Naive thymus-derived CD4-positive, alpha-beta T cell (primary cell): Measurements from ENCODE around the gene KDELR1. TPM values are rescaled to one million over a fixed set of nuclear protein-coding genes. Genes with fewer than 3 reads are reported as not detected.
"Not testable (repeated sequence)": the region's sequence is repeated elsewhere in the genome, so short reads cannot be mapped to it uniquely, and the experiment has no call there.

ENCODE experiments used
- ATAC-seq: fragments of 150-1000 bp; cut with Tn5 transposase; 2 replicates; pipeline ENCODE4 v1.10.0; 2021; ENCODE audit warnings: mild to moderate bottlenecking, moderate library complexity
- CTCF ChIA-PET: fragments of 350-600 bp; sonication (Branson Sonifier 250); formaldehyde crosslinking; loops from one replicate; lab custom pipeline; 2021; ENCODE audit warnings: antibody characterized with exemption; lab: Charles Lee
- POLR2A ChIA-PET: fragments of 350-600 bp; sonication (Branson Sonifier 250); formaldehyde crosslinking; loops from one replicate; lab custom pipeline; 2021; ENCODE audit warnings: antibody characterized with exemption, inconsistent platforms; lab: Charles Lee
- DNase-seq, 9 donors: peaks; one replicate each; pipeline versions ENCODE4 v3.0.0 to v3.0.0-alpha.2; 2020 to 2022; ENCODE audit warnings: mixed read lengths in 1 of 9
- H3K27ac ChIP-seq: one replicate; pipeline ENCODE4 v1.7.0; 2013; ENCODE audit warnings: mild to moderate bottlenecking, low read depth, low read length, moderate library complexity
- H3K27me3 ChIP-seq, 2 donors: one replicate each; pipeline ENCODE4 v1.7.0; 2013; ENCODE audit warnings: low read length in 2 of 2, mild to moderate bottlenecking in 2 of 2, moderate library complexity in 2 of 2; ENCODE audit not compliant: control insufficient read depth in 2 of 2, insufficient read depth in 2 of 2
- H3K36me3 ChIP-seq, 3 experiments: 1 replicate in 2 of 3; 2 replicates in 1 of 3; pipeline ENCODE4 v1.7.0; 2013; ENCODE audit warnings: low read length in 3 of 3, mild to moderate bottlenecking in 3 of 3, moderate library complexity in 1 of 3; ENCODE audit not compliant: insufficient read depth in 3 of 3, control insufficient read depth in 2 of 3
- H3K4me1 ChIP-seq, 2 donors: one replicate each; pipeline ENCODE4 v1.7.0; 2013; ENCODE audit warnings: low read length in 2 of 2, mild to moderate bottlenecking in 2 of 2, moderate library complexity in 1 of 2; ENCODE audit not compliant: control insufficient read depth in 2 of 2, insufficient read depth in 2 of 2
- H3K4me3 ChIP-seq: 2 replicates; pipeline ENCODE4 v1.7.0; 2013; ENCODE audit warnings: mild to moderate bottlenecking, low read length
- H3K9me3 ChIP-seq, 3 experiments: 1 replicate in 2 of 3; 2 replicates in 1 of 3; pipeline ENCODE4 v1.7.0; 2013; ENCODE audit warnings: low read length in 3 of 3; ENCODE audit not compliant: control insufficient read depth in 2 of 3
- H3K27ac Mint-ChIP-seq, 9 donors: one replicate each; pipeline ENCODE4 v1.8.0; 2020 to 2022; ENCODE audit warnings: mixed read lengths in 9 of 9, mild to moderate bottlenecking in 8 of 9, moderate library complexity in 5 of 9, inconsistent platforms in 2 of 9
- H3K27me3 Mint-ChIP-seq, 5 donors: one replicate each; pipeline ENCODE4 v1.8.0; 2021 to 2022; ENCODE audit warnings: mixed read lengths in 5 of 5, mild to moderate bottlenecking in 1 of 5
- H3K36me3 Mint-ChIP-seq, 5 donors: one replicate each; pipeline ENCODE4 v1.8.0; 2020 to 2022; ENCODE audit warnings: mixed read lengths in 5 of 5, mild to moderate bottlenecking in 3 of 5, inconsistent platforms in 1 of 5
- H3K4me1 Mint-ChIP-seq, 7 donors: one replicate each; pipeline ENCODE4 v1.8.0; 2020 to 2022; ENCODE audit warnings: mixed read lengths in 7 of 7, mild to moderate bottlenecking in 3 of 7, inconsistent platforms in 1 of 7
- H3K4me3 Mint-ChIP-seq, 10 donors: one replicate each; pipeline ENCODE4 v1.8.0; 2020 to 2022; ENCODE audit warnings: mild to moderate bottlenecking in 10 of 10, mixed read lengths in 10 of 10, moderate library complexity in 6 of 10, inconsistent platforms in 2 of 10
- H3K9me3 Mint-ChIP-seq, 11 donors: one replicate each; pipeline ENCODE4 v1.8.0; 2020 to 2022; ENCODE audit warnings: mixed read lengths in 11 of 11, mild to moderate bottlenecking in 4 of 11, inconsistent platforms in 1 of 11, moderate library complexity in 1 of 11
- intact Hi-C, 2 donors: fragments of 100-400 bp; cut with micrococcal nuclease; formaldehyde crosslinking; loops; one replicate each; pipeline ENCODE4 v1.15.1; 2023
- polyA plus RNA-seq, 2 donors: library from polyadenylated mRNA; unstranded; fragments of 300-500 nt; fragmentation: Illumina TruSeq; gene quantifications; one replicate each; pipeline ENCODE4 v1.2.3, GENCODE V29; 2021
- total RNA-seq, 6 experiments: library from RNA in 5 of 6; stranded (reverse) in 5 of 6; gene quantifications; 1 replicate in 5 of 6; 2 replicates in 1 of 6; pipeline ENCODE4 v1.2.3 and lab custom pipeline; 2021 to 2026

Gene KDELR1
- total and polyA plus RNA-seq, 7 experiments from 2014 or later, result 22.2 to 73.9 (median 51.2) TPM

DNA sequence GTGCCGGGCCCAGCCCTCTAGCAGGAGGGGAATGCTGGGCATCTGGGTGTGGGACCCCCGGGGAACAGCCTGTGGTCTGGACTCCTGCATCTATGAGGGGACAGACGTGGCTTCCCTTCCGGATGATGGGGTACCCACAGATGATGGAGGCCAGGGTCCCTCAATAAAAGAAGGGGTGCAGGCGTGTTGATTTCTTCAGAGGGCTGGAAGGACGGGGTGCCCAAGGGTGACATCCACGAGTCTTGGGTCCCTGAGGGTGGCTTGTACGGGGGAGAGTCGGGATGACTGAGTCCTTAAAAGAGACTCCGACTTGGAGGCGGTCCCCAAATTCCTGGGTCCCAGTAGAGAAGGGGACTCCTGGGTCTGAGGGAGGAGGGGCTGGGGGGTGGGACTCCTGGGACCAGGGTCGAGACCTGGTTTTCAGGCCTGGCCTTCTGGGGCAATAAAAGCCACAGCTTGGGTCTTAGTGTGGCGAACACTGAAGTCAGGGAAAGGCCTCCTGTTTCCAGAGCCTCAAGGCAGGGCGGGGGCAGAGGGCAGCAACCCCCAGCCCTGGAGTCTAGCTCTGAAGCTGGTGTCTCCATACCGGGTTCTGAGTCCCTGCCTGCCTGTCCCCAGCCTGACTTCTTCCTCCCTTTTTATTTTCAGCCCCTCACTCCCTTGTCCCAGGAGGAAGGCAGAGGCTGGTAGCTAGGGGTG lies 1.7 kb upstream of the KDELR1 start:
- H3K27ac ChIP-seq, result no peak overlapping the region
- CTCF ChIA-PET, result no interaction called here
- H3K4me1 ChIP-seq, result peaks cover 25 to 41% of the 10 kb centered on the region in 2 donors
- intact Hi-C loops, result loop anchor here in 1 of 2 donors (5.0 kb wide), 1 partner anchor 119 kb away; the partner anchor contains the start of gene LMTK3
- peaks cover 9 to 21% of the 10 kb centered on the region in 2 donors for H3K27me3 ChIP-seq
- Mint-ChIP-seq H3K27me3 (peaks cover 15 to 58% (median 31%) of the 10 kb centered on the region in 5 donors), H3K4me3 (peak overlapping the region in 8 of 10 donors; percentile 30 to 94 (median 58)), H3K36me3 (peaks cover 0 to 16% (median 0%) of the 10 kb centered on the region in 5 donors), H3K9me3 (no peaks in the 10 kb centered on the region), H3K27ac (peak overlapping the region in 1 of 9 donors; percentile 45), H3K4me1 (peaks cover 15 to 54% (median 46%) of the 10 kb centered on the region in 7 donors)
- no peaks in the 10 kb centered on the region for H3K9me3 ChIP-seq
- POLR2A ChIA-PET, result interaction anchor here (1.2 kb wide), 1 partner anchor 29 kb away, joined by 3 read pairs; the partner anchor contains the start of genes SYNGR4 and TMEM143
- H3K36me3 ChIP-seq, result peaks cover 0 to 22% (median 3%) of the 10 kb centered on the region in 3 experiments
- ATAC-seq (no peak), DNase-seq (no peak)
- no peak overlapping the region for H3K4me3 ChIP-seq

DNA sequence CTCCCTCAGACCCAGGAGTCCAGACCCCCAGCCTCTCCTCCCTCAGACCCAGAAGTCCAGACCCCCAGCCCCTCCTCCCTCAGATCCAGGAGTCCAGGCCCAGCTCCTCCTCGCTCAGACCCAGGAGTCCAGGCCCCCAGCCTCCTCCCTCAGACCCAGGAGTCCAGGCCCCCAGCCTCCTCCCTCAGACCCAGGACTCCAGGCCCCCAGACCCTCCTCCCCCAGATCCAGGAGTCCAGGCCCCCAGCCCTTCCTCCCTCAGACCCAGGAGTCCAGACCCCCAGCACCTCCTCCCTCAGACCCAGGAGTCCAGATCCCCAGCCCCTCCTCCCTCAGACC lies 624 bp upstream of the KDELR1 start:
- ChIA-PET POLR2A (interaction anchor here (0.6 to 1.7 kb wide), 8 partner anchors 8 to 76 kb away, joined by 3 to 11 read pairs (median 6); partner anchors contain the start of genes SYNGR4 and TMEM143), CTCF (interaction anchor here (0.9 to 2.2 kb wide), 6 partner anchors 9 to 97 kb away, joined by 6 to 11 read pairs (median 8); no protein-coding TSS in a partner anchor)
- Mint-ChIP-seq H3K4me3 (peak overlapping the region in 8 of 10 donors; percentile 84 to 95 (median 94)), H3K27ac (peak overlapping the region in 3 of 9 donors; percentile 51 to 91 (median 87)), H3K4me1 (peaks cover 5 to 46% (median 36%) of the 10 kb centered on the region in 7 donors), H3K36me3 (peaks cover 0 to 14% (median 0%) of the 10 kb centered on the region in 5 donors), H3K27me3 (peaks cover 9 to 48% (median 21%) of the 10 kb centered on the region in 5 donors)
- H3K27me3 ChIP-seq, result peaks cover 9 to 21% of the 10 kb centered on the region in 2 donors
- peak overlapping the region; percentile 96 for H3K4me3 ChIP-seq
- not testable (repeated sequence) for H3K27ac ChIP-seq, H3K9me3 Mint-ChIP-seq, DNase-seq, ATAC-seq, H3K9me3 ChIP-seq
- intact Hi-C loops, result loop anchor here in 1 of 2 donors (5.0 kb wide), 1 partner anchor 120 kb away; the partner anchor contains the start of gene LMTK3
- H3K36me3 ChIP-seq, result peaks cover 0 to 30% (median 10%) of the 10 kb centered on the region in 3 experiments
- peaks cover 15 to 32% of the 10 kb centered on the region in 2 donors for H3K4me1 ChIP-seq

DNA sequence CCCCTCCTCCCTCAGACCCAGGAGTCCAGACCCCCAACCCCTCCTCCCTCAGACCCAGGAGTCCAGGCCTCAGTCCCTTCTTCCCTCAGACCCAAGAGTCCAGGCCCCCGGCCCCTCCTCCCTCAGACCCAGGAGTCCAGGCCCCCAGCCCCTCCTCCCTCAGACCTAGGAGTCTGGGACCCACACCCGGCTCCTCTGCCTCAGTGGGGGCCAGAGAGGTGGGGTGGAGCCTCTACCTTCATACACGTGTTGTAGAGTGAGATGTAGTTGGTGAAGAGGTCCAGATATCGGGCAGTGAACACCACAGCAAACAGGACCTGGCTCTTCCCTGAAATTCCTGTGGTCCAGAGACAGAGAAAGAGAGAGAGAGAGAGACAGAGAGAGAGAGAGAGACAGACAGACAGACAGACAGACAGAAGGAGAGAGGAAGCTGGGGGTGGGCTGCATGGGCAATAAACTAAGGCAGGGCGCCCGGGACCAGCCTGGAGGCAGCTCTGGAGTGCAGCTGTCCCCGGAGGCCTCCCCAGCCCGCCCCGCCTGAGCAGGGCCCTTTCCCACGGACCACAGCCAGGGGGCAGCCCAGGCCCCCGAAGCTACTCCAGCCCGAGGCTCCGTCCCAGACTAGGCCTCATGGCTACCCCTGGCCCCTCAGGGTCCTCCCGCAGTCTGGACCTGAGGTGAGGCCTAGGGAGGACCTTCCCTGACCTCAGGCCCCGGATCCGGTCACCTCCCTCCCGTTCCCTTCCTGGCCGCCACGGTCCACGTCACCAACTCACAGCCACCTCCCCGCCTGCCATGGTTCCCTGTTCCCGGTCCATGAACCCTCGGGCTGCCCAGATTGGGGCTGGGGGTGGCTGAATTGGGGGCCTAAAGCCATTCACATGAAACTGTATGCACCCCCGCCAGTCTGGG lies 907 bp downstream of the KDELR1 start:
- ATAC-seq (peak; percentile 80), DNase-seq (peak; percentile 41 to 69 (median 57))
- POLR2A ChIA-PET, result interaction anchor here (0.8 to 1.7 kb wide), 12 partner anchors 10 to 1203 kb away, joined by 3 to 11 read pairs (median 5); partner anchors contain the start of genes GRWD1, SYNGR4 and TMEM143
- Histone ChIP-seq H3K4me1 (peaks cover 15 to 32% of the 10 kb centered on the region in 2 donors), H3K36me3 (peaks cover 0 to 44% (median 16%) of the 10 kb centered on the region in 3 experiments), H3K27me3 (peaks cover 6 to 14% of the 10 kb centered on the region in 2 donors), H3K4me3 (peak overlapping the region; percentile 96), H3K27ac (peak overlapping the region; percentile 92), H3K9me3 (no peaks in the 10 kb centered on the region)
- intact Hi-C loops, result loop anchor here (1.0 to 5.0 kb wide), 11 partner anchors 9 to 246 kb away; partner anchors contain the start of genes GRWD1 (in 2 of the 2), SYNGR4 (in 2 of the 2), CYTH2 (in 1 of the 2) and DBP (in 1 of the 2)
- H3K27me3 Mint-ChIP-seq, result peaks cover 8 to 33% (median 14%) of the 10 kb centered on the region in 5 donors
- H3K4me1 Mint-ChIP-seq, result peaks cover 5 to 42% (median 33%) of the 10 kb centered on the region in 7 donors
- H3K36me3 Mint-ChIP-seq, result peaks cover 0 to 14% (median 4%) of the 10 kb centered on the region in 5 donors
- H3K9me3 Mint-ChIP-seq, result no peaks in the 10 kb centered on the region
- peak overlapping the region; percentile 78 to 97 (median 93) for H3K27ac Mint-ChIP-seq
- peak overlapping the region; percentile 84 to 95 (median 92) for H3K4me3 Mint-ChIP-seq
- CTCF ChIA-PET, result interaction anchor here (0.6 to 2.2 kb wide), 10 partner anchors 10 to 438 kb away, joined by 3 to 11 read pairs (median 4); partner anchors contain the start of genes SYNGR4 and TMEM143

DNA sequence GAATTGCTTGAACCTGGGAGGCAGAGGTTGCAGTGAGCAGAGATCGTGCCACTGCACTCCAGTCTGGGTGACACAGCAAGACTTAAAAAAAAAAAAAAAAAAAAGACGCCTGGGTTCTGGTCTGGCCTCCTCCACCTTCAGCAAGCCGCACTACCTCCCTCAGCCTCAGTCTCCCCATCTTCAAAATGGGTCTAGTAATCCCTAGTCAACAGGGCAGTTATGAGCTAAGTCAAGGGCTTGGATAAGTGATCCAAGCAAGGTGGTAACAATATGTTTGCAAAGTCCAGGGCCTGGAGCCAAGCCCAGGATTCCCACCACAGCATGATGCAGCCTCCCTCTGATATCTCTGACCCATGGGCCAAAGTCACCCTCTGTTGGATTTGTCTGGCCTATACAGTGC lies 4.4 kb downstream of the KDELR1 start:
- Histone ChIP-seq H3K27me3 (no peaks in the 10 kb centered on the region), H3K4me1 (peaks cover 10% of the 10 kb centered on the region in 2 donors), H3K36me3 (peaks cover 0 to 76% (median 16%) of the 10 kb centered on the region in 3 experiments), H3K9me3 (no peaks in the 10 kb centered on the region), H3K4me3 (no peak overlapping the region), H3K27ac (no peak overlapping the region)
- ChIA-PET POLR2A (no interaction called here), CTCF (interaction anchor here (0.6 kb wide), 1 partner anchor 16 kb away, joined by 6 read pairs; no protein-coding TSS in a partner anchor)
- no peak for DNase-seq
- H3K27ac Mint-ChIP-seq, result no peak overlapping the region
- peaks cover 5 to 22% (median 15%) of the 10 kb centered on the region in 7 donors for H3K4me1 Mint-ChIP-seq
- no peaks in the 10 kb centered on the region for H3K9me3 Mint-ChIP-seq
- intact Hi-C loops, result no loop called here
- peaks cover 0 to 22% (median 12%) of the 10 kb centered on the region in 5 donors for H3K36me3 Mint-ChIP-seq
- H3K27me3 Mint-ChIP-seq, result peaks cover 0 to 5% (median 0%) of the 10 kb centered on the region in 5 donors
- H3K4me3 Mint-ChIP-seq, result no peak overlapping the region
- ATAC-seq, result no peak

DNA sequence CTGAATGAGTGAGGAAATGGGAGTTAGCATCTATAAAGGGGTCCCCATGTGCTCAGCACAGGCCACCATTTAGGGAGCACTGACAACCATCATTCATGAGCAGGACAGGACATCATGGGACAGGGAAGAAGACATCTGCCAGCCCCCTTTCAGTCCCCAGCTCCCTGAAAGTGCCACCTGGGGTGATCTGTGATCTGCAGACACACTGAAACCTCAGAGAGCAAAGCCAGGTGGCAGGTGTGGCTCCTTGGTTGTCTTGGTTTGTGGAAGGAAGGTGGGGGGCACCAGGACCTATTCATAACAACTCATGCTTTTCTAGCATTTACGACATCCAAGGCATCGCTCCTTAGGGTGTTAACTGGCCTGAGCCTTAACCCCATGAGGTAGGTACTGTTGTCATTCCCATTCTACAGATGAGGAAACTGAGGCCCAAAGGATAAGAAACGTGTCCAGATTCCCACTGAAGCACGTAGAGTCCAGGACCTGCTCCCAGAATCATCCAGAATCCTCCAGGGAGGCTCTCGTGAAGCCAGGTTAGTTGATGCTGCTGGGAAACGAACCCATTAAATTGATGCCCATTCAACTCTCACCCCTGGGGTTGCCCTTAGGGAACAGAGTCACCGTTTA lies 5.8 kb downstream of the KDELR1 start:
- Histone ChIP-seq H3K9me3 (no peaks in the 10 kb centered on the region), H3K27me3 (no peaks in the 10 kb centered on the region), H3K4me1 (peaks cover 4 to 5% of the 10 kb centered on the region in 2 donors), H3K4me3 (no peak overlapping the region), H3K27ac (no peak overlapping the region), H3K36me3 (peaks cover 0 to 76% (median 16%) of the 10 kb centered on the region in 3 experiments)
- H3K9me3 Mint-ChIP-seq, result no peaks in the 10 kb centered on the region
- peak overlapping the region in 2 of 9 donors; percentile 25 to 56 for H3K27ac Mint-ChIP-seq
- intact Hi-C loops, result no loop called here
- no peak overlapping the region for H3K4me3 Mint-ChIP-seq
- POLR2A ChIA-PET, result no interaction called here
- CTCF ChIA-PET, result no interaction called here
- no peak for DNase-seq
- peaks cover 5 to 17% (median 11%) of the 10 kb centered on the region in 7 donors for H3K4me1 Mint-ChIP-seq
- peaks cover 0 to 26% (median 17%) of the 10 kb centered on the region in 5 donors for H3K36me3 Mint-ChIP-seq
- H3K27me3 Mint-ChIP-seq, result no peaks in the 10 kb centered on the region
- ATAC-seq, result no peak
